GM19372 (cell line): ENCODE measurements around the gene CAMTA1.

Experiments used
- ATAC-seq: cut with Tn5 transposase; IDR thresholded peaks from one replicate; pipeline ENCODE4 v1.9.1; 2021; ENCODE audit warnings: mild to moderate bottlenecking, low read depth, moderate library complexity; ENCODE audit not compliant: unreplicated experiment

CAMTA1 gene

DNA sequence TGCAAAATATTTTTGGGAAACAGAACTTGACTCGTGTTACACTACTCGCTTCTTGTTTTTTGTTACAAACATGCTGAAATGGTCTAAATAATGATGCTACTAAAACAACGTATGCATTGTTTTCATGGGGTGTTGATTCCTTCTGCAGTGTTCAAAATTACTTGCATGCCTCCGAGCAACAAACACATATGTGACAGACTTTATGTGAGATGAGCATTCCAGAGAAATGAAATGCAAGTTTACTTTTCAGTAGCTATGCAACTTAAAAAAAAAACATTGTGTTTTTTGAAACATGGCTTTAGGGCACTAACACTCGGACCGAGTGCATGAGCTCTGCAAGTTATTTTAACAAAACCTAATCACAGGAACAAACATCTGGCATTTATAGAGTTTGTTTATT, 84.8 kb downstream of the CAMTA1 start:
- no peak for ATAC-seq

DNA sequence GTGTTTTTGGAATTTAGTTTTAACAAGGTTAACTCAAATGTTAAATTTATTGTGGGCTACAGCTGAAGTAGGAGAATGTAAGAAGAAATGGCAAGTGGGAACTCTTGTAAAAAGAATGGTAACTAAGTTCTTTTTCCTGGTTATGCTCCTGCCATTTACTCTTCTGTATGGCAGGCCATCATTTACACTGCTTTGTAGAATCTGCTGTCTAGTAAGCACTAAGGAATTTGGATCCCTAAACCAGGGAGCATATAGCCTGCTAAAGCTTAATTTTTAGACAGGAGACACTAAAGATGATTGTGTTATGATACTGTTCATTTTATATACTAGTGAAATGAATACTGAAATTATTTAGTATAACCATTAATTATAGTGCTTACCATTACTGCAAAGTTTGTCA, 85.3 kb downstream of the CAMTA1 start:
- ATAC-seq = no peak

DNA sequence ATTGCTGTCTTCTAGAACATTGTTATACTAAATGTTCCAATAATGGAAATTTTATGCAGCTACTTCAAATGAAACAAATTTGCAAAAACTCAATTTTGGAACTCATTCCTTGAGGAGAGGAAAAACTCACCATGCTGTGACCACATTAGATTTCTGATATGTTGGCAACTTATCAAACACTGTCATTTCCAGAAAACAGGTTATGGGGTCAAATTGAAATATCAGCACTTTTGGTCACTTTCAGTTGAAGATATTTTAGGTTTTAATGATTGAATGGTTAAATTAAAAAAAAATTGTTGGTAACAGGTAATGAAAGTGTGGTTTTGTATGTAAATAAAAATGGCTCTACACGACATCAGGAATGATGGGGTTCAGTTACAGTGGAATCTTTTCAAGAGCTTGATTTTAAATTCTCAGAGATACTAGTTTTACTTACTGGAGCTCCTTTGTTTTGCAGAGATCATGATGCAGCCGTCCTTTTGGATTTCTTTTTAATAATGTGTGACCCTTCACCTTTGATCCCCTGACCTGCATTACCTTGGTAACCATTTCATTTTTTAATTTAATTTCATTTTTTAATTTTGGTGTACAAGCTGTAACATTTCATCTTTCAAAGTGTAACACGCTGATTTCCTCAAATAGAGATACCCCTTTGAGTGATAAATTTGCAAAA, 86.2 kb downstream of the CAMTA1 start:
- no peak for ATAC-seq

DNA sequence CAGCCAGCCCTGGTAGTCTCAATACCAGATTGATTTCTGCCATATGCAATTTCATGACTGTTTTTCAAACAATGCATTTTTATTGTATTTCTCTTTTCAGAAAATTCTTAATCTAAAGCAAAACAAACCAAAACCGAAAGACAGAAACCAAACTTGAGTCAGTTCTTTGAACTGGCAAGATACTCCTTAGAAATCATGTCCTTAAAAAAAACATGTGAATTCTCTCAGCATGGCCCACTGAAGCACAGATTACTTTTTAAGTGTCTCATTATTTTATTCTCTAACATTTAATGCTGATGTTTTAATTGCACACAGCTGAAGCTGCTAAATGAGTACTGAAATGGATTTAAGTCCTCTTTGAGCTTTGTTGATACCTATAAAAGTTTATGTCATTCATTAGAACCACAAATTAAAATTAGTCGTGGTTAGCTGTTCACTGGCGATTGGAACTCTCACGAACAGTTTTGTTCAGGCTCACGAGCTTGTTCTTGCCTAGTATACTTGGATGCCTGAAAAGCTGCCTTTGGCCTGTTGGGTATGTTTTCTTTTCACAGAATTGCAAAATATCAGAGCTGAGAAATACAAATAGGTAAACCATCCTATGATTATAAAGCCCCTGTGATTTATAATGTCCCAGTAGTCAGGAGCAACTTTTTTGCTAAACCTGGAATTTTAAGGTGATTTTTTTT, 87.5 kb downstream of the CAMTA1 start:
- ATAC-seq = no peak

DNA sequence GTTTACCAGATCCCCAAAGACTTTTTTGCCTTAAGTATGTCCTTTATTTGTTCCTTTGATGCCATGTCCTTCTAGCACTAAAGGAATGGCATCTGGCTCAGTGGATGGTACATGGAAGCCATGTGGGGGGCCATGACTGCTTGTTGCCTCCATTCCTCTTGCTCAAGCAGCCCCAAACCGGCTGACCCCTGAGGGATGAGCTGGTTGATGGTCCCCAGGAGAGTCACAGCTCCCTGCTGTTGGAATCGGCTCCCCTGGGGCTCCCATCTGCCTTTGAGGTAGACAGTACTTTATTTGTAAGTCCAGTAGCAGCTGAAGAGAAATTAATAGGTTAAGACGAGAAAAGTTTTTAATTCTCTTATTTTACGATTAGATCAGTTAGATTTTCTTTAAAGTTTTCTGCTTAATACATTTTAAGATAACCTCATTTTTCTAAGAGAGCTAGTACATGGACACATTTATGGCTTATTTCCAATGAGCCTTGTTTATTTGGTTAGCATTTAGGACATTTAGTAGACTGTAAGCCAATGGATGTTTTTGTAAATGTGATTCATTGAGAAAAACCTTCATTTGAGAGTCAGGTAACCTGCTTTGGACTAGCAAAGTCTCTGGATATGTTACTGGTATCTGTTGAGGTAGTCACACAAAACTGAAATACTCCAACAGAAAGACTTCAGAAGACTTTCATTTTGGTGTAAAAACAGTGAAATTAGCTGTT, 88.2 kb downstream of the CAMTA1 start:
- ATAC-seq = no peak

DNA sequence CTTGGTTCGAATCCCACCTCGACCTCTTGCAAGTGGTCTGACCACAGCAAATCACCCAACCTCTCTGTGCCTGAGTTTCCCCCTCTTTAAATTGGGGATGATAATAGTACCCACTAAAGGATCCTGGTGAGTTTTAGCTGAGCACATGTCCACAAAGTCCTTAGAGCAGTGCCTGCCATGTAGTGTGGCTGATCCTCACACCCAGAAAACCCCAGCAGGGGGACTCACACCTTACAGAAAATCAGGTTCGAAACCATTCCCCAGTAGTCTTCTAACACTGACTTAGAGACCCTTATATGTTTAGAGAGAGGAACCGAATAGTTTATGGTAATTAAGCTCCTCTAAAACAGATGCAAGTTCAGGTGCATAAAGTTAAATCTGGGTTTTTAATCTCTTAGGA, 89.0 kb downstream of the CAMTA1 start:
- no peak for ATAC-seq

DNA sequence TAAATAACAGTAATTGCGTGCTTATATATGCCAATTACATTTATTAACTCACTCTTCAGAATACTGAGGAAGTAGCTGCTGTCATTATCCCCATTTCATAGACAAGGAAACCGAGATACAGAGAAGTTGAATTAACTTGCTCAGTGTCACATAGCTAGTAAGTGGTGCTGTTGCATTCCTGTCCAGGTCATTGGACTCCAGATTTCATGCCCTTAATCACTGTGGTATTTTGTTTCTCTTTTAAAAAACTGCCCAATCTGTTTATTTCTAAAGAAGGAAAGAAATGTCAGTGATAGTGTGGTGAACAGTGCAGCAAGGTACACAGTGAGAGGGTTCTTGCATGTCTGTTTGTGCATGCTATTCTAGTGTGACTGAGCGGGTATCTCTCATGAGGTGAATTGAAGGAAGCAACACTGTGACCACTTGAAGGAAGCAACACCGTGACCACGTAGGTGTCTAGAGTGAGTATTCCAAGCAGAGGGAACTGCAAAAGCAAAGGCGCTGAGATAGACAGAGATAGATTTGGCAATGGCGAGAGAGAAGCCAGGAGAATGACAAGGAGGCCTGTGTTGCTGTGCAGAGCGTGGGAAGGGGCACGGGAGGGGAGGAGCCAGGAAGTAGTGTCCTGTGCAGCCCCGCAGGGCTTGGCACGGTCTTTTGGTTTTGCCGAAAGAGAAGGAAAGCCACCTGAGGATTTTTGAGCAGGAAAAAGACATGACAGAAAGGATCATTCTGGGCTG, 95.9 kb downstream of the CAMTA1 start:
- no peak for ATAC-seq

DNA sequence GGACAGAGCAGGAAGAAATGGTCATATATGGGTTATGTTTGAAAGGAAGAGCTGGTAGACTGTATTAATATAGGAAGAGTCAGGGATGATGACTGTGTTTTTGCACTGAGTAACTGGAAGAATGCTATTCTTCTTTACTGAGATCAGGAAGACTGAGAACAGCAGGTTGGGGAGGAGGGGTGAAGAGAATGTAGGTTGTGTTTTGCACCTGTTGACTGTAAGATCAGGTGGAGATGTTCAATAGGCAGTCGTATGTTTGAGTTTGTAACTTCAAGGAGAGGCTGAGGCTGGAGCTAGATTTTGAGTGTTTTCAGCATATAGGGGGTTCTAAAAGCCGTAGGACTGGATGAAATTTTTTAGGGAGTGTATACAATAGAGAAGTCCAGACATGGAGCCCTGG, 97.2 kb downstream of the CAMTA1 start:
- no peak for ATAC-seq

DNA sequence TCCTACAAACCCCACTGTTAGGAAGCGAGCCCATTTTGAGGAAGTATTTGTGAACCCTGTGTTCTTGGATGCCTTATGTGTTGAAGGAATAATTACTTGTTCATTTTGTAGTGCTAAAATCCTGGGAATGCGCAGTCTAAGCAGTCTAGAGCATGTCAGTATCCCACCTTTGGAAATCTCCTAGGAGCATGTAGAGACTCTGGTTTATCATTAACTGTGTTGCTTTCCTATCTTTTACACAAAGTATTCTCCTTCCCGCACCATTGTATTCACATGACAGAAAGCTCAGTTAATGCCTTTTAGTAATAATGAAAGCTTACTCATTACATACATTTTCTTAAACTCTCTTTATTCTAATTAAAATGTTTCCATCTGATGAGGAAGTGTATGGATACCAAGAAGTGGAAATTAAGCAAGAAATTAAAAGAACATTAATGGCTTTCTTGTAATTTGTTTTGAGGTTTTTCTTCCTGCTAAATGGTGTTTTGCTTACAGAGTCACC, 99.4 kb downstream of the CAMTA1 start:
- ATAC-seq = no peak

DNA sequence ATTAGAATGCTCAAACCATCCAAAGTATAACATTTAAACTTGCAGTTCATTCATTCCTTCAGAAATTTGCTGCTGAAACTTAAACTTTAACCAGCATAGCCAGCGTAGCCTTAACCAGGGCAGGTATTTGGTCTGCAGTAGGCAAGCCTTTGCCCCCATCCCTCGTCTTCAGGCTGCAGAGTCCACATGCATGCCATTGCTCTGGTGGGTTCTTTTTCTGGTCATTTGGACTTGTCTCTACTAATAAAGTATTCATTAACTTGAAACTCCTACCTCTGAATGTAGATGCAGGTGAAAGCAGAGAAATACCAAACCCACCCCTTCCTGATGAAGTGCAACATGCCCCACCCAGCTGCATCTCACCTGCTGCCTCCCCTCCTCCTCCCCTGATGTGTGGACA, 100.2 kb downstream of the CAMTA1 start:
- ATAC-seq = no peak

DNA sequence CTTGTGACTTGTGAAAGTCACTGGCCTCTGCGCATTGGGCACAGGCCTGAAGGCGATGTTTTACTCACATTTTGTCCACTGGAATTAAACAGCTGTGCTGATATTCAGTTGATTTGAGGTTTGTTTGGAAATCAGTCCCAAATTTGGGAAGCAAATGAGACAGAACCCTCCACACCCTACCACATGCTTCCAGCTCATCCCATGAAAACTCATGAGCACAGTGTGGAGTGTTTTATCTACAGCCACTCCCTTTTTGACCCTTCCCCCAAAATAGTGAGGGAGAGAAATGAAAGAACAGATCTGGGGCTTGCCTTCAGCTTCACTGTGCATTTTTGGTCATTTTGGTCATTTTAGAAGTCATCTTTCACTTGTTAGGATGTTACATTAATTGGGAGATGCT, 101.3 kb downstream of the CAMTA1 start:
- no peak for ATAC-seq

DNA sequence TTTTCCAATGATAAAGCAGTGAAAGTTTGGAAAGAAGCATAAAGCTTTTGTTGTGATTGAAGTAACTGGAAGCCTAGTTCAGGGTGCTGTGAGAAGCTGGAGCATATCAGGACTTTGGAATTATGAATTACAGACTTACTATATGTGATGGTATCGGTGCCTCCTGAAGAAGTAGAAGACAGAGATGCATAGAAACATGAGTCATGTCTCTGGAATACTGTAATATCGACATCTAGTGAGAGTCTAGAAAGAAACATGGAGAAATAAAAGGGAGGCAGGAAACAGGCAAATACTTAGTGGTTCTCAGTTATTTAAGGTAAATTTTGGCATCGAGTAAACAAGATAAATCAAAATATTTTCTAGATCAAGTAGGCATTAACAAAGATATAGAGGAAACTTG, 103.0 kb downstream of the CAMTA1 start:
- no peak for ATAC-seq

DNA sequence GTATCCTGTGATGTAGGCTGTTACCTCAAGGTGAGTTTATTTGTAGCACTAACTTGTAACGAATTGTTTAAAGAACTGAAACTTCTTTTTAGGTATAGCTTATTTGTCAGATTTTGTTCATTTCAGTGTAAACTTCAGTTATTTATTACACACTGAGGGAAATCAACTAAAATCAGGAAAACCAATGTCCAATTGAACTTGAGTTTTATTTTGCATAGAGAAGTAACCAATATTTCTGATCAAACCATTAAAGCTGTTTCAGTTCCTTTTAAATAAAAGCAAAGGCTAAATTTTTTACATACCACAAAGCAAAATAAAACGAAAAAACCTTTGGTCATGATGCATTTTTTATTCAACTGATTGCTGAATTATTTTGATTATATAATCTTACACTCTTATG, 103.6 kb downstream of the CAMTA1 start:
- ATAC-seq = no peak

DNA sequence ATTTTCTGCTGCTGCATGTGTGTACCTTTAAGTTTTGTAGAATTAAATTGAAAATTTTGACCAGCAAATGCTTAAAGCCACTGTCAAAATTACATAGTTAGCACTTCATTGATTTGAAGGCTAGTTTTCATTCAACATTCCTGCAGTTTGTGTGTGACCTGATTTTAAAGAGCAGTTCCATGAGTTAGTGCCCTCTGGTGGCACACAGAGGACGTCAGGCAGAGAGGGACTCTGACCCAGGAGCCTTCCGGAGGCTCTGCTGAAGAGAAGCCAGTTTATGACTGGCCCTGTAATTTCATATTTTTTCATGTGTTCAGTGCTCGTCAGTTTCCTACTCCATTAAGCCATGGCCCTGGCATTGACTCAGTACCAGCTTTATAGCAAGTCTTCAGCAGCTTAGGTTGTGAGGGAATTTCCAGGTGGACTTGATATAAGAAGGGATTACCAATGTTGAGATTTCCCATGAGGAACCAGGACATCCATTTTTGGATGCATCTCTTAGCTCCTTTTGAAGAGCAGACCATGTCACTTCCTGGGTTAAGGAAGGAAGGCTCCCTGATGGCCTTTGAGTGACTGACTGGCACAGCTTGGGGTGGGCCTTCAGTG, 104.7 kb downstream of the CAMTA1 start:
- no peak for ATAC-seq

DNA sequence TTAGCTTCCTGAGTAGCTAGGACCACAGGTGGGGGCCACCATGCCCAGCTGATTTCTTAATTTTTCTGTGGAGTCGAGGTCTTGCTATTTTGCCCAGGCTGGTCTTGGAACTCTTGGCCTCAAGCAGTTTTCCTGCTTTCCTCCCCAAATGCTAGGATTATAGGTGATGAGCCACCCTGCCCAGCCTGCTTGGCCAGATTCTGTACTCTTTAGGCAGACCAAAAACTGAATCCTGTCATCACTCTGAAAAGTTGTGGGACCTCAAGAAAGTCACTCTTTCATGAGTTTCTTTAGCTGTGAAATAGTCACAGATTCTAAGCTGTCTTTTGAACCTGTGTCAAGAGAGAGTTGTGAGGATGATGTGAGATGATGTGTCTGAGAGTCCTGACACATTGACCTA, 105.4 kb downstream of the CAMTA1 start:
- no peak for ATAC-seq

DNA sequence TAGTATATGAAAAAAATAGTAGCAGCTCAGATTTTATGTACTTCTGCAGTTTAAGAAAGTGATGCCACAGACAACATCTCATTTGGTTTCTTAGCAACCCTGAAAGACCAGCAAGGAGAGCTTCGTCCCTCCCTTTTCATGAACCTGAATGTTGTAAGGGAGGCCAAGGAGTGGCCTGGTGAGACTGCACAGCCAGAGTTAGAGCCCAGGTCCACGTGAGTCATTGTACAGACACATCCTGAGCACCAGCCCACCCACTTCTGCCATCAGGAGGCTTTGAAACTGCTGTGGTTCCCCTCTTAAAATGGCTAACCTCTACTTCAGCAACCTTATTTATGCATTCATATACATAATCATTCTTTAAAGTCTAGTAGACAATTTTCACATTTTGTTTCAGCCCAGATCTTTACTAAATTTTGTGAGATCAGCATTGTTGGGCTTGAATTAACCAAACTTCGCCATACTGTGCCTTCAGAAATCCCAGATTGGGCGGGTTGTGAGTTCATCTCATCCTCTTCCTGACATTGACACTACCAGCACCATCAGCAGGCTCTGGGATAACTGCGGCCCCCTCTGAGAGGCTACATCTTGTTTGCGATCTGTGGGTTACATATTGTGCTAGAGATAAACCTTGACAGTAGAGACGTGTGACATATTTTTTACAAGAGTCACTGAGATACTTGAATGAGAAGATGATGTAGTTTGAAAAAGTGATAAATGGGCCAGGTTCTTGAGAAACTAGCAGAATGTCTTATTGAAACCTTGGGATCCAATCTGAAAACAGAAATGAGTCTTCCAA, 106.7 kb downstream of the CAMTA1 start:
- no peak for ATAC-seq

DNA sequence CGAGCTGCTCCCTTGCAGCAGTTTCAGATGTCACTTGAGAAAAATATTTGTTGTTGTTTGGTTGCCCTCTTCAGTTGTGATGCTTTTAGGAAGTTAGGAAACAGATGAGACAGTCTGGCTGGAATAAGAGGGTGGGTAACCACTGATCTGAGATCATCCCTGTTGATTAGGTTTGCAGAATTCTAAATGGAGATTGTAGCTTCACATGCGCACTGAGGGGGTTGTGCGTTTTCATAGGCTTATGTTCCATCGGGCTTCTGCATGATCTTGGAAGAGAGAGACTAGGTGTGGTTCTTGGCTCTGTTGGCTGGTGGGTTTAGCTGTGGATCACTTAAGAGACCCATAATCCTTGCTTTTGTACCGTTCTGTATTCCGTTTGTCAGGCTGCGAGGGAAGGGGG, 108.1 kb downstream of the CAMTA1 start:
- ATAC-seq = no peak

DNA sequence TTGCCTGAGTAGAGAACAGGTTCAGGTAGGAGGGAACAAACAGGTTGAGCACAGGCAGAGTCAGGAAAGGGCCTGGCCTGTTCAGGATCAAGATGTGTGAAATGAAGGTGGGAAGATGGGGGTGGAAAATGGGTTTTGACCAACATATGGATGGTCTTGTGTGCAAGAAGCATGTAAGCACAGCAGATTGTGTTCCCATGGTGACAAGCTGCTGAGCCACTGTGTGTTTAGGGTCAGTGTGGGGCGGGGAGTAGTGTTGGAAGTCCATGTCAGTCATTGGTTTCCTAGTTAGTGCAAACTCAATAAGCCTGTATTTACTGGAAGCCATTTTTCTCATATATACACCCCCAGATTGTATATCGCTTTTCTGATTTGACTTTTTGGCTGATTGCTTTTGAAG, 111.9 kb downstream of the CAMTA1 start:
- no peak for ATAC-seq

DNA sequence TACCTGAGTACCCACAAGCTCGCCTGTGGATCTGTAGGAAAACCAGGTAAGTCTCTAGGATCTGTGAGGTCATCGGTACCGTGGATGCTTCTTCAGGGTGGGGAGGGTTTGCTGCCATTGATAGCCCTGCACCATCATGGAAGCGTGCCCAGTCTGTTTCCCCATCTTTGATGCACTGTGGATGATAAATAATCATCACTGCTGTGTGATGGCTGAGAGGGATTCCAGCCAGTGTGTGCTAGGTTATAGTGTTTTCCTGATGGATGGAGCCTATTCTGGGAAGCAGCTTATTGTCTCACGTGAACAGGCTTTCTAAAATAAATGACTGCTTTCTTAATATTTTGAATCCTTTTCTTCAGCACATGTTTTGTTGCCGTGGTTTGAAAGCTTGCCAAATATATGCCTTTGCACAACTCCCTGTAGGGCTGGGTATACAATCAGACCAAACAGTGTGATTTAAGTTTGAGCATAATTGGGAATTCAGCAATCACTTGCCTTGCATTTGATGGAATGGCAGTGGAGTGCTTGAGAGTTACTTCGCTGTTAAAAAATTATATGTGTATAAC, 113.8 kb downstream of the CAMTA1 start:
- no peak for ATAC-seq
